Liver (tissue), 9 donors: Measurements from ENCODE around the gene CRPPA. TPM values are rescaled to one million over a fixed set of nuclear protein-coding genes. Genes with fewer than 3 reads are reported as not detected.

Experiments used
- DNase-seq: peaks from one replicate; pipeline ENCODE4 v3.0.0-alpha.2; 2017; ENCODE audit warnings: low spot score
- H3K27ac ChIP-seq, 2 donors: one replicate each; pipeline ENCODE4 v1.7.0; 2013; ENCODE audit warnings: inconsistent platforms in 2 of 2, low read length in 2 of 2, control low read depth in 1 of 2, low read depth in 1 of 2, mild to moderate bottlenecking in 1 of 2
- H3K27me3 ChIP-seq, 4 donors: one replicate each; pipeline versions ENCODE4 v1.6.1 to v1.7.0; 2013; ENCODE audit warnings: low read length in 3 of 4, inconsistent platforms in 1 of 4, mild to moderate bottlenecking in 1 of 4, moderate library complexity in 1 of 4; ENCODE audit not compliant: control insufficient read depth in 4 of 4, insufficient read depth in 4 of 4
- H3K36me3 ChIP-seq, 4 donors: one replicate each; pipeline versions ENCODE4 v1.6.1 to v1.7.0; 2013; ENCODE audit warnings: low read length in 3 of 4, mild to moderate bottlenecking in 3 of 4, low read depth in 1 of 4, moderate library complexity in 1 of 4; ENCODE audit not compliant: control insufficient read depth in 4 of 4, insufficient read depth in 3 of 4
- H3K4me1 ChIP-seq, 4 donors: one replicate each; pipeline versions ENCODE4 v1.6.1 to v1.7.0; 2013; ENCODE audit warnings: low read length in 3 of 4, mild to moderate bottlenecking in 3 of 4, moderate library complexity in 1 of 4; ENCODE audit not compliant: control insufficient read depth in 4 of 4, insufficient read depth in 4 of 4
- H3K4me3 ChIP-seq, 3 donors: one replicate each; pipeline versions ENCODE4 v1.6.1 to v1.7.0; 2013; ENCODE audit warnings: low read length in 3 of 3, control low read depth in 1 of 3, low read depth in 1 of 3, mild to moderate bottlenecking in 1 of 3
- H3K9ac ChIP-seq, 2 donors: one replicate each; pipeline ENCODE4 v1.7.0; 2013; ENCODE audit warnings: low read length in 2 of 2, mild to moderate bottlenecking in 2 of 2, moderate library complexity in 2 of 2, control low read depth in 1 of 2, low read depth in 1 of 2
- H3K9me3 ChIP-seq, 4 donors: one replicate each; pipeline versions ENCODE4 v1.6.1 to v1.7.0; 2013; ENCODE audit warnings: low read length in 3 of 4; ENCODE audit not compliant: control insufficient read depth in 4 of 4
- ATF3 ChIP-seq: IDR thresholded peaks from 2 replicates; pipeline ENCODE4 v1.6.1; 2016; ENCODE audit warnings: antibody characterized with exemption
- CTCF ChIP-seq: fragments of 150-350 bp; IDR thresholded peaks from 2 replicates; pipeline ENCODE4 v1.5.1; 2017; ENCODE audit warnings: improper control_type of control experiment, low read depth, low read length; ENCODE audit not compliant: missing input control
- EGR1 ChIP-seq, 2 donors: IDR thresholded peaks; 2 replicates each; pipeline ENCODE4 v1.6.1; 2016 to 2018; ENCODE audit warnings: antibody characterized with exemption in 2 of 2, low read depth in 2 of 2
- FOXA1 ChIP-seq: IDR thresholded peaks from 2 replicates; pipeline ENCODE4 v1.6.1; 2016; ENCODE audit warnings: antibody characterized with exemption
- GABPA ChIP-seq, 2 donors: IDR thresholded peaks in 1 of 2; conservative IDR thresholded peaks in 1 of 2; 2 replicates each; pipeline ENCODE4 v1.6.1; 2016; ENCODE audit warnings: antibody characterized with exemption in 2 of 2, mild to moderate bottlenecking in 1 of 2, moderate library complexity in 1 of 2
- HNF4A ChIP-seq, 2 donors: conservative IDR thresholded peaks; 2 replicates each; pipeline ENCODE4 v1.6.1; 2016; ENCODE audit warnings: antibody characterized with exemption in 2 of 2, mild to moderate bottlenecking in 2 of 2
- HNF4G ChIP-seq: IDR thresholded peaks from 2 replicates; pipeline ENCODE4 v1.6.1; 2016; ENCODE audit warnings: antibody characterized with exemption
- JUND ChIP-seq, 2 donors: IDR thresholded peaks; 2 replicates each; pipeline ENCODE4 v1.6.1; 2016; ENCODE audit warnings: antibody characterized with exemption in 2 of 2
- MAX ChIP-seq: IDR thresholded peaks from 2 replicates; pipeline ENCODE4 v1.6.1; 2016; ENCODE audit warnings: antibody characterized with exemption
- NR2F2 ChIP-seq: IDR thresholded peaks from 2 replicates; pipeline ENCODE4 v1.6.1; 2016; ENCODE audit warnings: antibody characterized with exemption
- RAD21 ChIP-seq, 2 donors: IDR thresholded peaks; 2 replicates each; pipeline ENCODE4 v1.6.1; 2016; ENCODE audit warnings: antibody characterized with exemption in 2 of 2, mild to moderate bottlenecking in 2 of 2
- REST ChIP-seq: IDR thresholded peaks from 2 replicates; pipeline ENCODE4 v1.6.1; 2016; ENCODE audit warnings: antibody characterized with exemption, mild to moderate bottlenecking
- RXRA ChIP-seq, 2 donors: IDR thresholded peaks; 2 replicates each; pipeline ENCODE4 v1.6.1; 2017 to 2018; ENCODE audit warnings: antibody characterized with exemption in 2 of 2, mild to moderate bottlenecking in 1 of 2
- SP1 ChIP-seq: IDR thresholded peaks from 2 replicates; pipeline ENCODE4 v1.6.1; 2018; ENCODE audit warnings: antibody characterized with exemption, mild to moderate bottlenecking
- TAF1 ChIP-seq: conservative IDR thresholded peaks from 2 replicates; pipeline ENCODE4 v1.6.1; 2016; ENCODE audit warnings: antibody characterized with exemption, mild to moderate bottlenecking
- YY1 ChIP-seq: IDR thresholded peaks from 2 replicates; pipeline ENCODE4 v1.6.1; 2016; ENCODE audit warnings: antibody characterized with exemption, mild to moderate bottlenecking
- ZBTB33 ChIP-seq: IDR thresholded peaks from 2 replicates; pipeline ENCODE4 v1.6.1; 2016; ENCODE audit warnings: antibody characterized with exemption
- WGBS: extraction: QIAGEN DNeasy Blood & Tissue Kit; methylation state at CpG from one replicate; pipeline ENCODE4 v1.1.7; 2013; 5-methylcytosine and 5-hydroxymethylcytosine counted together
- polyA plus RNA-seq, 2 donors: library from polyadenylated mRNA; stranded (reverse) in 1 of 2; unstranded in 1 of 2; fragments of 200-250 nt in 1 of 2; fragments of >200 nt in 1 of 2; fragmentation: Nextera tagmentation in 1 of 2; extraction: Ambion mirVana in 1 of 2; gene quantifications; one replicate each; pipeline versions ENCODE4 v1.2.1 to v1.2.3, GENCODE V29; 2013 to 2015
- total RNA-seq, 2 donors: library from RNA; depleted of rRNA; stranded (reverse); fragments of >200 nt; gene quantifications; one replicate each; pipeline ENCODE4 v1.2.3, GENCODE V29; 2014
- donor health status: healthy.
- donor health status: healthy.
- donor health status: healthy.
- donor health status: healthy.
- donor health status: healthy.

The CRPPA gene
- total and polyA plus RNA-seq, 4 donors, result 0.47 to 3.7 (median 1.8) TPM

- WGBS, result 96% methylated on average over 1 of the region's 1 CpG
- no peak for DNase-seq
- no peak overlapping the region for H3K4me3 ChIP-seq
- no peaks in the 10 kb centered on the region for H3K27me3 ChIP-seq
- no peak overlapping the region for H3K27ac ChIP-seq
- H3K4me1 ChIP-seq, result no peaks in the 10 kb centered on the region
- no peaks in the 10 kb centered on the region for H3K36me3 ChIP-seq
- H3K9me3 ChIP-seq, result peaks cover 0 to 4% (median 0%) of the 10 kb centered on the region in 4 donors
- H3K9ac ChIP-seq, result no peak overlapping the region
- TF ChIP-seq MAX (no peak), TAF1 (no peak), HNF4A (conservative IDR thresholded peaks at IDR 0.05) (no peak), ZBTB33 (no peak), ATF3 (no peak), FOXA1 (no peak)
Measured at GRCh38 chr7:16395121-16395520, 26.2 kb downstream of the CRPPA start.

- no peak for DNase-seq
- no peaks in the 10 kb centered on the region for H3K9me3 ChIP-seq
- no peak overlapping the region for H3K4me3 ChIP-seq
- no peaks in the 10 kb centered on the region for H3K27me3 ChIP-seq
- no peaks in the 10 kb centered on the region for H3K4me1 ChIP-seq
- no peak overlapping the region for H3K9ac ChIP-seq
- no peak for TF ChIP-seq RAD21 (IDR thresholded peaks at IDR 0.05)
- no peak for TF ChIP-seq FOXA1
- TF ChIP-seq GABPA (IDR thresholded peaks at IDR 0.05 in 1 of 2, conservative IDR thresholded peaks at IDR 0.05 in 1 of 2), result no peak
- no peak for TF ChIP-seq SP1
- no peak for TF ChIP-seq HNF4A (conservative IDR thresholded peaks at IDR 0.05)
- no peak for TF ChIP-seq ATF3
- no peak for TF ChIP-seq YY1
- TF ChIP-seq ZBTB33, result no peak
- no peak for TF ChIP-seq EGR1 (IDR thresholded peaks at IDR 0.05; ENCODE audit: low read depth in 2 of 2)
- no peak for TF ChIP-seq JUND (IDR thresholded peaks at IDR 0.05)
- no peak for TF ChIP-seq RXRA (IDR thresholded peaks at IDR 0.05)
- no peak for TF ChIP-seq TAF1
- TF ChIP-seq MAX, result no peak
- TF ChIP-seq CTCF, result no peak
- no peak for TF ChIP-seq REST
- TF ChIP-seq NR2F2, result no peak
- no peak for TF ChIP-seq HNF4G
- H3K36me3 ChIP-seq, result no peaks in the 10 kb centered on the region
- 97% methylated on average over 4 of the region's 4 CpGs for WGBS
- H3K27ac ChIP-seq, result no peak overlapping the region
Measured at GRCh38 chr7:16393862-16394422, 27.4 kb downstream of the CRPPA start.
